H1 (cell line): ENCODE measurements around the gene APOBEC2. TPM values are rescaled to one million over a fixed set of nuclear protein-coding genes. Genes with fewer than 3 reads are reported as not detected.
"Not testable (repeated sequence)": the region's sequence is repeated elsewhere in the genome, so short reads cannot be mapped to it uniquely, and the experiment has no call there.

Source experiments
- CTCF ChIA-PET: fragments of 300-600 bp; sonication (Branson Sonifier 250); formaldehyde crosslinking; loops from one replicate; lab custom pipeline; 2021; ENCODE audit not compliant: partially characterized antibody; lab: Charles Lee
- POLR2A ChIA-PET: fragments of 300-600 bp; sonication (Branson Sonifier 250); formaldehyde crosslinking; loops from one replicate; lab custom pipeline; 2021; ENCODE audit warnings: inconsistent platforms; ENCODE audit not compliant: partially characterized antibody; lab: Charles Lee
- DNase-seq, 2 experiments: peaks; one replicate each; pipeline versions ENCODE4 v3.0.0 to v3.0.0-alpha.2; 2010 to 2022; ENCODE audit warnings: low spot score in 2 of 2, low read depth in 1 of 2, mixed read lengths in 1 of 2
- FAIRE-seq: peaks from 2 replicates; lab custom pipeline; 2011; peaks lifted over from hg19 to GRCh38; lab: Jason Lieb, UNC
- H2AFZ ChIP-seq: 2 replicates; pipeline ENCODE4 v1.8.1; 2012; ENCODE audit warnings: low read length, inconsistent platforms
- H2AK5ac ChIP-seq: 2 replicates; pipeline ENCODE4 v1.6.1; 2013; ENCODE audit warnings: low read depth, low read length
- H2BK120ac ChIP-seq: replicated peaks from 2 replicates; pipeline ENCODE3; 2013; ENCODE audit warnings: low read depth, low read length, inconsistent platforms
- H2BK12ac ChIP-seq: 2 replicates; pipeline ENCODE4 v1.6.1; 2013; ENCODE audit warnings: low read depth, low read length
- H2BK15ac ChIP-seq: 2 replicates; pipeline ENCODE4 v1.6.1; 2013; ENCODE audit warnings: low read length
- H2BK20ac ChIP-seq: 2 replicates; pipeline ENCODE4 v1.6.1; 2013; ENCODE audit warnings: low read length
- H2BK5ac ChIP-seq: 2 replicates; pipeline ENCODE4 v1.6.1; 2013; ENCODE audit warnings: low read depth, low read length
- H3K14ac ChIP-seq: 2 replicates; pipeline ENCODE4 v1.6.1; 2013; ENCODE audit warnings: inconsistent platforms; ENCODE audit not compliant: insufficient read length
- H3K18ac ChIP-seq: 2 replicates; pipeline ENCODE4 v1.6.1; 2013; ENCODE audit warnings: low read length; ENCODE audit errors: extremely low read depth
- H3K23ac ChIP-seq: 2 replicates; pipeline ENCODE4 v1.6.1; 2013; ENCODE audit warnings: inconsistent platforms; ENCODE audit not compliant: insufficient read length
- H3K23me2 ChIP-seq: 2 replicates; pipeline ENCODE4 v1.6.1; 2013; ENCODE audit warnings: low read depth, low read length
- H3K27ac ChIP-seq: 2 replicates; pipeline ENCODE4 v1.6.1; 2011; ENCODE audit warnings: low read depth, low read length, inconsistent platforms
- H3K27me3 ChIP-seq, 4 experiments: replicated peaks in 1 of 4; 1 replicate in 1 of 4; 2 replicates in 3 of 4; pipeline versions ENCODE4 v1.6.1 to v1.8.1; 2011 to 2013; ENCODE audit warnings: low read length in 3 of 4, mild to moderate bottlenecking in 3 of 4, inconsistent platforms in 2 of 4, mixed read lengths in 2 of 4, moderate library complexity in 1 of 4; ENCODE audit not compliant: control insufficient read depth in 3 of 4, insufficient read depth in 3 of 4; ENCODE audit errors: extremely low read depth in 1 of 4
- H3K36me3 ChIP-seq, 4 experiments: 2 replicates each; pipeline versions ENCODE4 v1.6.1 to v1.8.1; 2011 to 2013; ENCODE audit warnings: mild to moderate bottlenecking in 4 of 4, low read length in 3 of 4, moderate library complexity in 2 of 4, control low read depth in 1 of 4, inconsistent platforms in 1 of 4; ENCODE audit not compliant: insufficient read depth in 4 of 4, control insufficient read depth in 2 of 4
- H3K4ac ChIP-seq: replicated peaks from 2 replicates; pipeline ENCODE3; 2013; ENCODE audit warnings: low read length, low read depth, mixed read lengths, inconsistent platforms; ENCODE audit not compliant: insufficient read length
- H3K4me1 ChIP-seq, 4 experiments: replicated peaks in 1 of 4; 1 replicate in 1 of 4; 2 replicates in 3 of 4; pipeline versions ENCODE4 v1.6.1 to v1.8.1; 2011 to 2013; ENCODE audit warnings: low read length in 3 of 4, inconsistent platforms in 2 of 4, mixed read lengths in 1 of 4; ENCODE audit not compliant: insufficient read depth in 4 of 4, control insufficient read depth in 3 of 4
- H3K4me2 ChIP-seq, 2 experiments: 2 replicates each; pipeline versions ENCODE4 v1.6.1 to v1.8.1; 2011 to 2013; ENCODE audit warnings: low read depth in 2 of 2, low read length in 2 of 2, control low read depth in 1 of 2, inconsistent platforms in 1 of 2, mild to moderate bottlenecking in 1 of 2; ENCODE audit not compliant: insufficient read depth in 1 of 2
- H3K4me3 ChIP-seq, 4 experiments: fragments of 200-600, 300-600 bp in 1 of 4; sonication (generic), shearing (Covaris generic), sonication (Bioruptor Twin) in 1 of 4; 2 replicates each; pipeline versions ENCODE4 v1.5.1 to v1.8.1; 2011 to 2016; ENCODE audit warnings: low read length in 4 of 4, low read depth in 3 of 4, control low read depth in 2 of 4, inconsistent platforms in 2 of 4, mild to moderate bottlenecking in 2 of 4, mixed read lengths in 1 of 4, moderate library complexity in 1 of 4; ENCODE audit not compliant: insufficient read depth in 2 of 4; ENCODE audit errors: extremely low read depth in 1 of 4
- H3K56ac ChIP-seq: replicated peaks from 2 replicates; pipeline ENCODE3; 2013; ENCODE audit warnings: low read depth, mild to moderate bottlenecking, mixed read lengths, low read length, inconsistent platforms; ENCODE audit not compliant: insufficient read length
- H3K79me1 ChIP-seq: 2 replicates; pipeline ENCODE4 v1.6.1; 2013; ENCODE audit warnings: low read depth, low read length, control low read depth
- H3K79me2 ChIP-seq, 2 experiments: 2 replicates each; pipeline versions ENCODE4 v1.6.1 to v1.8.1; 2012 to 2013; ENCODE audit warnings: low read length in 2 of 2, mild to moderate bottlenecking in 2 of 2, inconsistent platforms in 1 of 2; ENCODE audit not compliant: insufficient read depth in 2 of 2, control insufficient read depth in 1 of 2
- H3K9ac ChIP-seq, 4 experiments: replicated peaks in 1 of 4; 1 replicate in 1 of 4; 2 replicates in 3 of 4; pipeline versions ENCODE4 v1.6.1 to v1.8.1; 2011 to 2013; ENCODE audit warnings: low read depth in 3 of 4, low read length in 3 of 4, control low read depth in 2 of 4, mild to moderate bottlenecking in 2 of 4, moderate library complexity in 2 of 4, inconsistent platforms in 1 of 4; ENCODE audit errors: extremely low read depth in 1 of 4
- H3K9me3 ChIP-seq, 2 experiments: 2 replicates each; pipeline versions ENCODE4 v1.6.1 to v1.8.1; 2012 to 2013; ENCODE audit warnings: mild to moderate bottlenecking in 2 of 2, moderate library complexity in 2 of 2, control low read depth in 1 of 2, inconsistent platforms in 1 of 2, low read depth in 1 of 2, low read length in 1 of 2, mixed read lengths in 1 of 2; ENCODE audit not compliant: insufficient read depth in 2 of 2
- H4K20me1 ChIP-seq, 2 experiments: replicated peaks in 1 of 2; 2 replicates each; pipeline versions ENCODE3 to v1.8.1; 2011 to 2013; ENCODE audit warnings: inconsistent platforms in 2 of 2, low read length in 2 of 2, mild to moderate bottlenecking in 1 of 2; ENCODE audit not compliant: insufficient read depth in 2 of 2, control insufficient read depth in 1 of 2
- H4K5ac ChIP-seq: 2 replicates; pipeline ENCODE4 v1.6.1; 2013; ENCODE audit warnings: low read length, low read depth, mixed read lengths, inconsistent platforms; ENCODE audit not compliant: insufficient read length
- H4K8ac ChIP-seq: 2 replicates; pipeline ENCODE4 v1.8.0; 2013; ENCODE audit warnings: mild to moderate bottlenecking, moderate library complexity, low read length, inconsistent platforms; ENCODE audit not compliant: insufficient read depth; ENCODE audit errors: extremely low read depth
- H4K91ac ChIP-seq: replicated peaks from 2 replicates; pipeline ENCODE3; 2013; ENCODE audit warnings: low read length, mixed read lengths, inconsistent platforms; ENCODE audit not compliant: insufficient read length
- HDAC2 ChIP-seq, 2 experiments: fragments of 300-600 bp in 1 of 2; sonication (generic) in 1 of 2; IDR thresholded peaks; 2 replicates each; pipeline ENCODE4 v1.6.1; 2011 to 2012; ENCODE audit warnings: low read depth in 2 of 2, low read length in 2 of 2, mild to moderate bottlenecking in 2 of 2, moderate library complexity in 2 of 2, borderline replicate concordance in 1 of 2, inconsistent platforms in 1 of 2
- JUN ChIP-seq: IDR thresholded peaks from 2 replicates; pipeline ENCODE4 v1.6.1; 2011; ENCODE audit warnings: low read depth, mild to moderate bottlenecking, improper control_type of control experiment, low read length
- KDM1A ChIP-seq: fragments of 200-600, 300-600 bp; sonication (generic); IDR thresholded peaks from 2 replicates; pipeline ENCODE4 v1.7.1; 2016; ENCODE audit warnings: mild to moderate bottlenecking, low read length, borderline replicate concordance
- RAD21 ChIP-seq, 2 experiments: IDR thresholded peaks in 1 of 2; conservative IDR thresholded peaks in 1 of 2; 2 replicates each; pipeline ENCODE4 v1.6.1; 2011; ENCODE audit warnings: low read depth in 2 of 2, low read length in 2 of 2, improper control_type of control experiment in 1 of 2, inconsistent platforms in 1 of 2, mild to moderate bottlenecking in 1 of 2, moderate library complexity in 1 of 2
- WGBS, 2 experiments: shearing (Covaris generic) in 1 of 2; methylation state at CpG; one replicate each; pipeline versions ENCODE4 v1.1.6 to v1.1.7; 2013 to 2015; ENCODE audit warnings: low lambda C conversion rate in 2 of 2, mixed read lengths in 2 of 2, inconsistent platforms in 1 of 2, low coverage in 1 of 2, missing lambda C conversion rate in 1 of 2; ENCODE audit not compliant: insufficient replicate concordance in 2 of 2, insufficient coverage in 1 of 2, insufficient read length in 1 of 2; ENCODE audit errors: extremely low coverage in 1 of 2, missing lambda C conversion rate in 1 of 2; 5-methylcytosine and 5-hydroxymethylcytosine counted together
- polyA plus RNA-seq, 7 experiments: library from polyadenylated mRNA; depleted of rRNA in 3 of 7; stranded (reverse) in 5 of 7; unstranded in 2 of 7; fragments of >200 nt in 5 of 7; fragments of 200-250 nt in 2 of 7; gene quantifications; 1 replicate in 5 of 7; 2 replicates in 1 of 7; 4 replicates in 1 of 7; pipeline versions ENCODE4 v1.2.1 to v1.2.3, GENCODE V29; 2011 to 2013; ENCODE audit warnings: missing spikeins in 2 of 7, mixed read lengths in 2 of 7
- total RNA-seq: library from RNA; stranded (reverse); fragmentation: NEBNext Ultra II Directional; extraction: Animal tissue kit (Norgen Biotek cat#: 25700); gene quantifications from 2 replicates; pipeline ENCODE4 v1.2.1, GENCODE V29; 2021
- TF ChIP-seq, protein P1 (sequence below), 3 experiments: IDR thresholded peaks; 1 replicate in 2 of 3; 2 replicates in 1 of 3; pipeline versions ENCODE4 v1.5.1 to v1.6.1; 2011; ENCODE audit warnings: low read length in 3 of 3, mild to moderate bottlenecking in 3 of 3, inconsistent platforms in 2 of 3, low read depth in 1 of 3, moderate library complexity in 1 of 3; ENCODE audit not compliant: insufficient read depth in 1 of 3; ENCODE audit errors: control extremely low read depth in 1 of 3

The APOBEC2 gene
- total and polyA plus RNA-seq, 2 of the 8 experiments (the other 6 are each of a cell fraction or from before 2014, with no cell fraction given): not detected

DNA sequence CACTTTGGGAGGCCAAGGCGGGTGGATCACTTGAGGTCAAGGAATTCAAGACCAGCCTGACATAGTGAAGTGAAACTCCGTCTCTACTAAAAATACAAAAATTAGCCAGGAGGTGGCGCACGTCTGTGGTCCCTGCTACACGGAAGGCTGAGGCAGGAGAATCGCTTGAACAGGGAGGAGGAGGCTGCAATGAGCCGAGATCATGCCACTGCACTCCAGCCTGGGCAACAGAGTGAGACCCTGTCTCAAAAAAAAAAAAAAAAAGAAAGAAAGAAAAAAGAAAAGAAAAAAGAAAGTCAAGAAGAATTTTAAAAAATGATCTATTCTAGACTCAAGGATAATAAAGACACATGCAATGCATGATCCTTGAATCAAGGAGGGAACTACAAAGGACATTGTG, 46.8 kb upstream of the APOBEC2 start:
- H4K5ac ChIP-seq, H3K4me1 ChIP-seq, H3K79me1 ChIP-seq, H3K4me2 ChIP-seq, H2AK5ac ChIP-seq, H4K8ac ChIP-seq, H3K36me3 ChIP-seq, H3K23me2 ChIP-seq, H3K4me3 ChIP-seq, FAIRE-seq, H4K20me1 ChIP-seq, H3K4ac ChIP-seq, H2AFZ ChIP-seq, CTCF ChIA-PET, H3K14ac ChIP-seq, H2BK20ac ChIP-seq, H3K79me2 ChIP-seq, H3K9ac ChIP-seq, H3K27ac ChIP-seq, H3K18ac ChIP-seq, H3K23ac ChIP-seq, H2BK120ac ChIP-seq, H3K27me3 ChIP-seq, H4K91ac ChIP-seq, H2BK5ac ChIP-seq, POLR2A ChIA-PET, H3K56ac ChIP-seq, H3K9me3 ChIP-seq, H2BK15ac ChIP-seq, H2BK12ac ChIP-seq: not testable (repeated sequence)
- peak in 1 of 2 experiments; percentile 79 for DNase-seq
- peak; percentile 90 for TF ChIP-seq KDM1A
- TF ChIP-seq JUN: 0 out of 2 replicates have a peak, but pooled peaks have one; percentile 27
- 0 out of 4 replicates have a peak, but pooled peaks of 1 of the 2 experiments have one; percentile 31 for TF ChIP-seq HDAC2 (IDR thresholded peaks at IDR 0.05; ENCODE audit: borderline replicate concordance in 1 of 2, low read depth in 2 of 2, low read length in 2 of 2)
- peak; percentile 51 to 61 for TF ChIP-seq RAD21 (IDR thresholded peaks at IDR 0.05 in 1 of 2, conservative IDR thresholded peaks at IDR 0.05 in 1 of 2; ENCODE audit: low read depth in 2 of 2, low read length in 2 of 2)
- TF ChIP-seq, protein P1, sequence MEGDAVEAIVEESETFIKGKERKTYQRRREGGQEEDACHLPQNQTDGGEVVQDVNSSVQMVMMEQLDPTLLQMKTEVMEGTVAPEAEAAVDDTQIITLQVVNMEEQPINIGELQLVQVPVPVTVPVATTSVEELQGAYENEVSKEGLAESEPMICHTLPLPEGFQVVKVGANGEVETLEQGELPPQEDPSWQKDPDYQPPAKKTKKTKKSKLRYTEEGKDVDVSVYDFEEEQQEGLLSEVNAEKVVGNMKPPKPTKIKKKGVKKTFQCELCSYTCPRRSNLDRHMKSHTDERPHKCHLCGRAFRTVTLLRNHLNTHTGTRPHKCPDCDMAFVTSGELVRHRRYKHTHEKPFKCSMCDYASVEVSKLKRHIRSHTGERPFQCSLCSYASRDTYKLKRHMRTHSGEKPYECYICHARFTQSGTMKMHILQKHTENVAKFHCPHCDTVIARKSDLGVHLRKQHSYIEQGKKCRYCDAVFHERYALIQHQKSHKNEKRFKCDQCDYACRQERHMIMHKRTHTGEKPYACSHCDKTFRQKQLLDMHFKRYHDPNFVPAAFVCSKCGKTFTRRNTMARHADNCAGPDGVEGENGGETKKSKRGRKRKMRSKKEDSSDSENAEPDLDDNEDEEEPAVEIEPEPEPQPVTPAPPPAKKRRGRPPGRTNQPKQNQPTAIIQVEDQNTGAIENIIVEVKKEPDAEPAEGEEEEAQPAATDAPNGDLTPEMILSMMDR (IDR thresholded peaks at IDR 0.05; ENCODE audit: control extremely low read depth in 1 of 3, insufficient read depth in 1 of 3, low read depth in 1 of 3, low read length in 3 of 3): peak; percentile 60 to 70 (median 67)
- WGBS, 2 experiments: 31% methylated on average over 7 of the region's 7 CpGs; no CpG with 5 or more reads in 1 of the 2 experiments
